C4-2B (cell line): ENCODE data around the gene DDX60.

Source experiments
- H3K27ac ChIP-seq: fragments of 450-650 bp; 2 replicates; pipeline ENCODE4 v1.5.1; 2017
- CTCF ChIP-seq: fragments of 450-650 bp; conservative IDR thresholded peaks from 2 replicates; pipeline ENCODE4 v1.5.1; 2017; ENCODE audit warnings: mild to moderate bottlenecking
- ZFX ChIP-seq: fragments of 450-650 bp; IDR thresholded peaks from 2 replicates; pipeline ENCODE4 v1.6.1; 2017

Gene DDX60

GRCh38 chr4:168167714-168168284, 150.8 kb downstream of the DDX60 start:
- TF ChIP-seq CTCF (no peak), ZFX (no peak)
- no peak overlapping the region for H3K27ac ChIP-seq
